Measurements from ENCODE around the gene MEIS1.
A peak's percentile ranks its signal among the peaks of the same experiment; 100 is the strongest.

MEIS1 gene

DNA sequence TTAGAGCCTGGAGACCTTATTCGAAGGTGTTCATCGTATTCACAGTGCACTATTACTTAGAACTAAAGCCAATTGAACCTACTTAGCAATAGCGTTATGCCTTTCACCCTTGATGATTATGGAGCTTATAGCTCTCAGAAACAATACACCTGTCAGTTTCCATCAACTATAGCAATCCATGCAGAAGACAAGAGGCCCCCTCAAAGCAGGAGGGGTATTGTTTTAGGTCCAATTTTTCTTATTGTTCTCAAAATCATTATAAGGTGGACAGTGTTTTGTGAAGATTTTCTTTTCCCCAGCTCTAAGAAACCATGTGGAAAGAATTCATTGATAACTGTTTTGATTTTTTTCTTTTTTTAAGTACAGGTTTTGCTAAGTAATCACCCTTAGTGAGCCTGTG, 135.5 kb downstream of the MEIS1 start:
- DNase-seq: no peak
- peaks cover 5% of the 10 kb centered on the region for H3K4me1 Mint-ChIP-seq (ENCODE audit: low read depth)
- H3K27ac Mint-ChIP-seq: no peak overlapping the region
- H3K9me3 Mint-ChIP-seq: no peaks in the 10 kb centered on the region
- H3K27me3 Mint-ChIP-seq: peaks cover 31% of the 10 kb centered on the region
- H3K4me3 Mint-ChIP-seq: no peak overlapping the region
- no peaks in the 10 kb centered on the region for H3K36me3 Mint-ChIP-seq (ENCODE audit: low read depth)

DNA sequence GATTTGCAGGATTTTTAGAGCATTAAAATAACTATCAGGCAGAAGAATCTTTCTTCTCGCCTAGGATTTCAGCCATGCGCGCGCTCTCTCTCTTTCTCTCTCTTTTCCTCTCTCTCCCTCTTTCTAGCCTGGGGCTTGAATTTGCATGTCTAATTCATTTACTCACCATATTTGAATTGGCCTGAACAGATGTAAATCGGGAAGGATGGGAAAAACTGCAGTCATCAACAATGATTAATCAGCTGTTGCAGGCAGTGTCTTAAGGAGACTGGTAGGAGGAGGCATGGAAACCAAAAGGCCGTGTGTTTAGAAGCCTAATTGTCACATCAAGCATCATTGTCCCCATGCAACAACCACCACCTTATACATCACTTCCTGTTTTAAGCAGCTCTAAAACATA, 137.0 kb downstream of the MEIS1 start:
- no peak for DNase-seq
- Mint-ChIP-seq H3K36me3 (ENCODE audit: low read depth) (no peaks in the 10 kb centered on the region), H3K4me3 (no peak overlapping the region), H3K27me3 (peaks cover 40% of the 10 kb centered on the region), H3K27ac (no peak overlapping the region), H3K9me3 (no peaks in the 10 kb centered on the region), H3K4me1 (ENCODE audit: low read depth) (peaks cover 8% of the 10 kb centered on the region)

DNA sequence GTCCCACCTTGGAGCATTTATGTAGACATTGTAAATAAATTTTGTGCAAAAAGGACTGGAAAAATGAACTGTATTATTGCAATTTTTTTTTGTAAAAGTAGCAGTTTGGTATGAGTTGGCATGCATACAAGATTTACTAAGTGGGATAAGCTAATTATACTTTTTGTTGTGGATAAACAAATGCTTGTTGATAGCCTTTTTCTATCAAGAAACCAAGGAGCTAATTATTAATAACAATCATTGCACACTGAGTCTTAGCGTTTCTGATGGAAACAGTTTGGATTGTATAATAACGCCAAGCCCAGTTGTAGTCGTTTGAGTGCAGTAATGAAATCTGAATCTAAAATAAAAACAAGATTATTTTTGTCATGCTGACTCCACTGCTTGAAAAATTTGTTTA, 137.5 kb downstream of the MEIS1 start:
- Mint-ChIP-seq H3K27me3 (peaks cover 41% of the 10 kb centered on the region), H3K36me3 (ENCODE audit: low read depth) (no peaks in the 10 kb centered on the region), H3K4me3 (no peak overlapping the region), H3K4me1 (ENCODE audit: low read depth) (peaks cover 11% of the 10 kb centered on the region), H3K9me3 (no peaks in the 10 kb centered on the region), H3K27ac (no peak overlapping the region)
- no peak for DNase-seq

DNA sequence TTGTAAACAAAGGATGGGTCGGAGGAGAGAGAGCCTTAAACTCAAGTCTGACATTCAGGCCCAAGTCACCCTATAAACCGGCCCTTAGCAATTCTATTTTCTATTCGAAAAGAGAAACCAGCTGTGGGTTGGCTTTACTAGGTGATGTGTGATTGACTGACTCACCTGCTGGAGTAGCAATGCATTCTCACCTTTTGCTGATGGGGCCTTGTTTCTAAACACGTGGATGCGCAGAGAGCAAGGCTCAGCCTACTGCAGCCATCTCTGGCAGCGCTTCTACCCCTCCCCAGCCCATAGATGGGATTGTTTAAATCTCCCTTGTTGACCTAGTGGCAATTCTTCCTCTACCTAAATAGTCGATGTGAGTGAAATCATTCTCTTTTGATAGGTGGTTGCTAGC, 138.5 kb downstream of the MEIS1 start:
- H3K27me3 Mint-ChIP-seq: peaks cover 51% of the 10 kb centered on the region
- no peak overlapping the region for H3K4me3 Mint-ChIP-seq
- H3K9me3 Mint-ChIP-seq: no peaks in the 10 kb centered on the region
- no peaks in the 10 kb centered on the region for H3K36me3 Mint-ChIP-seq (ENCODE audit: low read depth)
- DNase-seq: no peak
- no peak overlapping the region for H3K27ac Mint-ChIP-seq
- peaks cover 11% of the 10 kb centered on the region for H3K4me1 Mint-ChIP-seq (ENCODE audit: low read depth)

DNA sequence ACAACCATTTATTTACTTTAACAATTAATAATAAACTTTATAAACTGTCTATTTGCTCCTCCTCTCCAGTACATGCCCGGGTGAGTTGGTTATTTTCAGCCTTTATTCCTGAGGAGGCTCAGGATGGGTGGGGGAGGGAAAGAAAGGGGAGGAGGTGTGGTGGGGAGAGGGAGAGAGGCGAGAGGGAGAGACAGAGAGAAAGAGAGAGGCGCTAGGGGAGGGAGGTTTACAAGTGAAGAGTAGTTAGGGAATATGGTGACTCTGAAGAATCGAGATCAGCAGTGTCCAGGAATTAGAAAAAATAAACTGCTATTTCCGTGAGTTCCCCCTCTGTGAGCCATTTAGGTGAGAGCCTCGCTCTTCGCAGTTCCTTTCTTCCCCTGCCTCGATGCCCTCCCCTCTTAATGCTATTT, 138.9 kb downstream of the MEIS1 start:
- Mint-ChIP-seq H3K27ac (no peak overlapping the region), H3K4me1 (ENCODE audit: low read depth) (peaks cover 11% of the 10 kb centered on the region), H3K9me3 (no peaks in the 10 kb centered on the region), H3K36me3 (ENCODE audit: low read depth) (no peaks in the 10 kb centered on the region), H3K4me3 (no peak overlapping the region), H3K27me3 (peaks cover 55% of the 10 kb centered on the region)
- no peak for DNase-seq

DNA sequence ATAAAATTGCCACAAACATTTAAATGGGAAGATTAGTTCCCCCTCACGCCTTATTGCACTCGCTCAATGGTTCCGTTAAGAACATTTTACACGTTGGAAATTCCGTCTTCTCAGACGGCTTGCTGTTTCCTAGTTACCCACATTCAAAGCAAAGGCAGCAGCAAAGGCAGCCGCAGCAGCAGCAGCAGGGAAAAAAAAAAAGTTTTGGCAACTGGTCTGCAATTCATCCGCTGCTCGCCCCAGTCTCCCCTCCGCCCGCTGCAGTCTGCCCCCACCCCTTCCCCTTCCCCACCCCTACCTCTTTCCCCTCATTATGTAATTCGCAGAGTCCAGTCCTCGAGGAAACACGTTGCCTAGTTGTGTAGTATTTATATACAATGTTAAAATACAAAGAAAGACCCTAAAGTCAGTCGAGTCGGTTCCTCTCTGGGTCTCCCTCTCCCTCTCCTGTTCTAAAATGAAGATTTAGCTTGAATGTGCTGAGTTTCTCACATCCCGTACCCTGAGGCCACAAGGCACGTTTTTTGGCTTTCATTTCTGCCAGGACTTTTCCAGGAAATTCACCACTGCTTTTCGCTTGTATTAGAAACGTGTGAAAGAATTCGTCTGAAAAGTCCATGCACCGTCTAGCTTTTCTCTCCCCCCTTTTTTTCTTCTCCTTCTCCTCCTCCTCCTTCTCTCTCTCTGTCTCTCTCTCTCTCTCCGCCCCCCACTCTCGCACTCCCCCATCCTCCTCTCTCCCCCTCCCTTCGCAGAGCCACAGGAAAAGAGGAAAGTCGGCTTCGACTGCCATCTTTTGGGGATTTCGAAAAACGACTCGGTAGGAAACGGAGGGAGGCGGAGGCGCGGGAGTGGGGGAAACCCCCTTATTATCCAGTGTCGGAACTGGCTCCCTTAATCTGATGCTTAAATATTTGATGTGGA, 140.0 kb downstream of the MEIS1 start:
- Mint-ChIP-seq H3K27me3 (peaks cover 64% of the 10 kb centered on the region), H3K27ac (no peak overlapping the region), H3K36me3 (ENCODE audit: low read depth) (no peaks in the 10 kb centered on the region), H3K4me3 (peak overlapping the region; percentile 8), H3K9me3 (no peaks in the 10 kb centered on the region), H3K4me1 (ENCODE audit: low read depth) (peaks cover 11% of the 10 kb centered on the region)
- DNase-seq: no peak

DNA sequence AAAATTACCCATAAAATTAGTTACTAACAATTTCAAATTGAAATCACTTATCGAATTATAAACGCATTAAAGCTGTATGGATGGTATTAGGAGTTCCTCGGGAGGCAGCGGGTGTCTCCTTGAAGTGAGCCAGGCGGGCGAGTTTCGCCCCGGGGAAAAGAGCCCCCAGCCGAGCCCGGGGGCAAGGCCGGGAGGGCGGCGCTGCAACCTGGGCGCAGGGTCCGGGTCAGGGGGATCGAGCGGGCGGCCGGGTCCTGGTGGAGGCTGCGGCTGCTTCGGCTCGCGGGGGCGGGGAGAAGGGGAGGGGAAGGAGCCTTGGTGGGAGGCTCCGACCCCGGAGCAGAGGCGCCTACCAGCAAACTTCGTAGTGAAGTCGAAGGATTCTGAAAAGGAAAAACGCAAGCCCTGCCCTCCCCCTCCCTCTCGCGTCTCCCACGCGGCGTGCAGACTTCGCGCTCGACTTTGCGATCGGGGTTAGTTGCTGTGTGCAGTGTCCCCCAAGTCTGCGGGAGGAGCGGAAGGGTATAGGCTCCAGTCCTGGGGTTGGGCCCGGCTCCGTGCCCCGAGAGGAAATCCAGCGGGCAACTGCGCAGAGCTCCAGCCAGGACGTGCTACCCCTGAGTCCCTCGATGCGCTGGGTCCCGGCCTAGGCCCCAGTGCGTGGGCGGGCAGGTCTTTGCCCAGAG, 140.8 kb downstream of the MEIS1 start:
- Mint-ChIP-seq H3K9me3 (no peaks in the 10 kb centered on the region), H3K4me1 (ENCODE audit: low read depth) (peaks cover 12% of the 10 kb centered on the region), H3K27me3 (peaks cover 69% of the 10 kb centered on the region), H3K4me3 (peak overlapping the region; percentile 8), H3K36me3 (ENCODE audit: low read depth) (no peaks in the 10 kb centered on the region), H3K27ac (no peak overlapping the region)
- DNase-seq: no peak

DNA sequence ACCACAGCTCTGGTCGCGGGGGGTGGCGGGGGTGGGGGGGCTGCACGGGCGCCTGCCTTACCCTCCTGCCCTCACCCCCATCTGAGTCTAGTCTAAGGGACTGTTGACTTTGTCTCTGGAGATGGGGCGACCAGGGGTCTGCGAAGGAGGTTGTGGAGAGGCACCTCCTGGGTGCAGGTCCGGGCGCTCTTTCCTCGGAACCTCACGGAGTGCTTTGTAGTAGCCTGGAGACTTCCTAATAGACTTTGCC, 141.3 kb downstream of the MEIS1 start:
- no peak overlapping the region for H3K27ac Mint-ChIP-seq
- H3K9me3 Mint-ChIP-seq: no peaks in the 10 kb centered on the region
- DNase-seq: no peak
- H3K27me3 Mint-ChIP-seq: peaks cover 74% of the 10 kb centered on the region
- H3K36me3 Mint-ChIP-seq (ENCODE audit: low read depth): no peaks in the 10 kb centered on the region
- H3K4me1 Mint-ChIP-seq (ENCODE audit: low read depth): peaks cover 14% of the 10 kb centered on the region
- no peak overlapping the region for H3K4me3 Mint-ChIP-seq

DNA sequence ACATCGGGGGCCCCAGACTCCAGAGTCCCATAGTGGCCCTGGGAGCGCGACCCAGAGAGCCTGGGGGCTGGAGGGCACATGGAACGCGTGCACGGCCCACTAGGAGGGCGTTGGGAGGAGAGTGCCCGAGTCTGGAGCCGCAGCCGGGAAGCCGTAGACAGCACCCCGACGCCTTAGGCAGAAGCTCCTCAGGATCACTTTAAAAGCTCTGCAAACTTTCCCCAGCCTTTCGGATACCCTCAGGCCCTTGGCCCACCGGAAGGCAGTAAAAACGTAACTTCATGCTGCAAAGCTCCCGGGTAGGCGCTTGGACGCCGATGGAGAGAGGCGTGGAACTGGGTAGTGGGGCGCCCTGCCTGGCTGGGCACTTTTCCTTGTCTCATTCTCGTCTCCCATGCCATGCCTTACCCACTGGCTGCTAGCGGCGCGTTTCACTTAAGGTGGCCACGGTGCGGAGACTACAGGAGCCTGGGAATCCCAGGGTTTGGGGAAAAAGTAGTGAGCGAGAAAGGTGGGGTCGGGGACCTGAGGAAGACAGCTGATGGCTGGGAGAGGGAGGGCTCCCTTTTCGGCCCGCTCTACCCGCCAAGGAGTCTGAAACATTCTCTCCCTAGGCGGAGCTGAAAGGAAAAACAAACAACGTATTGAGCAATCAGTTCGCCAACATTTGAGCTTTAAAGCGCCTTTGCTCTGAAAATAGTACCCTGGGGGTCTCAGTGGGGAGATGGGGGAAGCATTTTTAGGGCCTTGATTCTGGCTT, 141.8 kb downstream of the MEIS1 start:
- no peak overlapping the region for H3K27ac Mint-ChIP-seq
- peaks cover 14% of the 10 kb centered on the region for H3K4me1 Mint-ChIP-seq (ENCODE audit: low read depth)
- no peaks in the 10 kb centered on the region for H3K9me3 Mint-ChIP-seq
- no peak for DNase-seq
- peaks cover 71% of the 10 kb centered on the region for H3K27me3 Mint-ChIP-seq
- no peak overlapping the region for H3K4me3 Mint-ChIP-seq
- no peaks in the 10 kb centered on the region for H3K36me3 Mint-ChIP-seq (ENCODE audit: low read depth)

DNA sequence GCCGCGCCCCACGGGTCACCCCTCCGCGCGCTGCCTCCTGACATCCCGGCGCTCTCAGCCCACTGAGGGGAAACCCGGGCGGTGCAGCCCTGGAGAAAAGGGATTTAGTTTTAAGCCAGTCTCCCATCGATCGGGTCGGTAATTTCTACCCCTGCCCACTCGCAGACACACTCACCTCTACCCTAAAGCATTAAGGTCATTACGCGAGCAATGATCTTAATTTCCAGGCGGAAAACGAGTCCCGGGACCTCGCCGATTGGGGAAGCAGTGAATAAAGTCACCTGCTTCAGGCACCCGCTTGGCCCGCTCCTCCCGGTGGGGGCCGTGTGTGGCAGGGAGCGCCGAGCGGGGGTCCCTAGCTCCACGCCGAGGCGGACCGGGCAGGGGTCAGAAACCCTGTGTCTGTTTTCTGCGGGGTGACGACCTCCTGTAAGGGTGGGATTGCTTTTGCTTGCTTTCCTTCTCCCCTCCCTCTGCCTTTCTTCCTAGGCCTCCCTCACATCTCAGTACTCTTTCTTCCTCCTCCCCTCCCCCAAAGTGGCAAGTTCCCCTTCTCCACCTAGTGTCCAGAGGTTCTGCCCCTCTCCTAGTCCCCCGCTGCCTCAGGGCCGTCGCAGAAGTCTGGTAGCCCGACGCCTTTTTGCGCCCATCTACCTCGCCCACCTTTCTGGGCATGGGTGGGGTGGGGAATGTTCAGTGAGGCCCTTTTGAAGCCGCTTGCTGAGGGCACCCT, 142.6 kb downstream of the MEIS1 start:
- H3K36me3 Mint-ChIP-seq (ENCODE audit: low read depth): no peaks in the 10 kb centered on the region
- no peak overlapping the region for H3K4me3 Mint-ChIP-seq
- peaks cover 66% of the 10 kb centered on the region for H3K27me3 Mint-ChIP-seq
- peaks cover 14% of the 10 kb centered on the region for H3K4me1 Mint-ChIP-seq (ENCODE audit: low read depth)
- H3K27ac Mint-ChIP-seq: no peak overlapping the region
- DNase-seq: no peak
- no peaks in the 10 kb centered on the region for H3K9me3 Mint-ChIP-seq

DNA sequence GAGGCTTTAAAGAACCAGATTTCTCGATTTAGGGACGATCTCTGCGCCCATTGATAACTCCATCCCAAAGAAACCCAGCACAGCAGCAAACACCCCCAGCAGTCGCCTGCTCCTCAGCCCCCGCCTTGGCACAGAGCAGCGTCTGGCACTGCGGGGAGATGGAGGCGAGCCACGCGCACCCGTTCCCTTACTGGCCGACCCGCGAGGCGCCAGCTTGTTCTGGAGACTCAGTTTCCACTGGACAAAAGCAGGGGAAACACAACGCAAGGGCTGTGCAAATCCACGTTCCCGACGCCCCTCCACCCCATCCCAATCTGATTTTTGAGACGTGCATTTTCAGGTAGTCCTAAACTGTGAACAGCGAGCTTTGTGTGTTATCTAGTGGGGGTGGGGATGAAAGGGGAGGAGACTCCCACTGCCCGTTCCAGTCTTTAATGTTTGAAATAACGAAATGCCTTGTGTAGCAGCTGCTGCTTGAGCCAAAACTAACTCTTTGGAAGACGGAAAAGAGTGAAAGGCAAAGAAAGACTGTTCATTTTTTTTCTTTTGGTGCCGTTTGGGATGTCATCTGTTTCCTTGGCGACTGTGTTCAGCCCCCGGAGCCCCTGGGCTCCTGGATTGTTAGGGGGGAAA, 143.2 kb downstream of the MEIS1 start:
- Mint-ChIP-seq H3K36me3 (ENCODE audit: low read depth) (no peaks in the 10 kb centered on the region), H3K9me3 (no peaks in the 10 kb centered on the region), H3K4me1 (ENCODE audit: low read depth) (peaks cover 14% of the 10 kb centered on the region), H3K27me3 (peaks cover 66% of the 10 kb centered on the region), H3K4me3 (no peak overlapping the region), H3K27ac (no peak overlapping the region)
- DNase-seq: no peak

DNA sequence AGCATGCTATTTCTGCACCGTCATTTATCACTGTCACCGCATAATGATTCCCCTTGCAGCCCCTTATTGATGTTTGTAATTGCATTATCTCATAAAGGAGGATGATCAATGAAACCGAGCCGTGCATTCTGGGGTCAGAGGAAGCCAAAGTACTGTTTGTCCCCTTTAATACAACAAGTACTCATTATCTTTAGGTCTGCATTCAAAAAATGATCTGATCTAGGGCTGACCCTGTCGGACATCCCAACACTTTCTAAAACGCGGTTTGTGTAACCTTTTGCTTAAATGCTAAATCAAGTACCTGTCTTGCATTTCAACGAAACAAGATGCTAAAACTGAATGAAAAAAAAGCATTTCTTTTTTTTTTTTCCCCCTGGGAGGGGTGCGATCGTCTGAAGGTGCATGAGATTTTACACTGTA, 143.8 kb downstream of the MEIS1 start:
- Mint-ChIP-seq H3K27me3 (peaks cover 61% of the 10 kb centered on the region), H3K4me1 (ENCODE audit: low read depth) (peaks cover 14% of the 10 kb centered on the region), H3K9me3 (no peaks in the 10 kb centered on the region), H3K4me3 (no peak overlapping the region), H3K36me3 (ENCODE audit: low read depth) (no peaks in the 10 kb centered on the region), H3K27ac (no peak overlapping the region)
- DNase-seq: no peak

DNA sequence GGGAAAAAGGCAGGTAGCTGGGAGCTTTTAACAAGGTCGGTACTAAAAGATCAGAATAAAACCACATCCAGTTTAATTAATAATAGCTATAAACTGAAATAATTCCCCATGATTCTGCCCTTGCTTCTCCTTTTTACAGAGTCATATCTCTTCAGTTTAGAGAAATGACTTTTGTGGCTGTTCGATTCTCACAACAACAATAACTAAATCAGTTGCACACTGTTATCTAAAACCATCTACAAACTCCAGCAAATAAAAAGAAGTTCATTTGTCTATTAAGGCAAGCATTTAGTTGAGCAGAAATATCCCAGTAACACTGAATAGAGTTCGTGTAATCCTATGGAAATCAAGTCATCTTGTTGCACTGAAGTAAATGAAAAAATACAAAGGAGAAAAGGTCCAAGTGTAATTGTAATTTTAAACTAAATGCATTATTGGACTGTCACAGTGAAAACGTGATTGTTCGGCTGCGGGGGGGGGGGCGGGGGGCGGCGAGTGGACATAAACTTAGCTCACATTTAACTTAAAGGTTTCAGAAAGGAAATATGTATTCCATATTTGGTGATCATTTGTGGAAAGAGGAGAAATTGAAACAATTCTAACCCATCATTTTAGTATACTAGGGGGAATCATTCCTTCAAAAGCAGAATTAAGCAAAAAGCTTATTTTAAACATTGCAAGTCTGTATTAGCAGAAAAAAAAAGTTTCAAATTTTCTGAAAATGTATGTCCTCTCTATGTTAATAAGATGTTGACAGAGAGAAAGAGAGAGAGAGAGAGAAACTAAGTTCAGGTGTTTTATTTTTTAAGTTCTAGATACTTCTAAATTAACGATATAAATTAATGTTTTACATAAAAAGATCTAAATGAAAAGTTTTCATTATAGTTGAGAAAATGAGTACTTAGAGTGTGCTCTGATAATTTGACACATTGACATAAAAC, 144.5 kb downstream of the MEIS1 start:
- Mint-ChIP-seq H3K36me3 (ENCODE audit: low read depth) (no peaks in the 10 kb centered on the region), H3K4me3 (no peak overlapping the region), H3K9me3 (no peaks in the 10 kb centered on the region), H3K27ac (no peak overlapping the region), H3K27me3 (peaks cover 56% of the 10 kb centered on the region), H3K4me1 (ENCODE audit: low read depth) (peaks cover 14% of the 10 kb centered on the region)
- no peak for DNase-seq
